HCT116 (cell line): ENCODE measurements around the gene CSTPP1. TPM values are rescaled to one million over a fixed set of nuclear protein-coding genes. Genes with fewer than 3 reads are reported as not detected.

ENCODE experiments used
- ATAC-seq: fragments of 200-7000 bp; cut with Tn5 transposase; 2 replicates; pipeline ENCODE4 v1.9.1; 2020; ENCODE audit warnings: mild to moderate bottlenecking, moderate library complexity
- BruUV-seq: library from RNA; stranded (reverse); fragments of 400-500 nt; replicated peaks from 2 replicates; lab custom pipeline; 2021; lab: Mats Ljungman, UMichigan
- CTCF ChIA-PET: fragments of 300-600 bp; sonication (Branson Sonifier 250); formaldehyde crosslinking; loops from one replicate; lab custom pipeline; 2021; ENCODE audit warnings: antibody characterized with exemption; lab: Charles Lee
- POLR2A ChIA-PET: fragments of 300-600, 350-600 bp; sonication (Branson Sonifier 250); formaldehyde crosslinking; loops from one replicate; lab custom pipeline; 2021; ENCODE audit warnings: antibody characterized with exemption; lab: Charles Lee
- RAD21 ChIA-PET, 2 experiments: fragments of 300-600 bp; sonication (Branson Sonifier 250); formaldehyde crosslinking; loops; one replicate each; lab custom pipeline; 2023; ENCODE audit warnings: low total read pairs in 2 of 2; ENCODE audit not compliant: uncharacterized antibody in 2 of 2, unreplicated experiment in 2 of 2, low non-redundant PET in 1 of 2; lab: Charles Lee
- DNase-seq: peaks from one replicate; pipeline ENCODE4 v3.0.0-alpha.2; 2010; ENCODE audit warnings: low read depth, low spot score
- H2AFZ ChIP-seq: fragments of 200-600 bp; shearing (Covaris generic), sonication (generic); 2 replicates; pipeline ENCODE4 v1.6.1; 2017; ENCODE audit warnings: low read depth, mixed run types, mixed read lengths, antibody characterized with exemption, low read length; ENCODE audit not compliant: poor library complexity, severe bottlenecking
- H3K27ac ChIP-seq: 2 replicates; pipeline ENCODE4 v1.5.1; 2012; ENCODE audit warnings: low read depth, low read length
- H3K27me3 ChIP-seq: fragments of 200-600 bp; sonication (generic); 2 replicates; pipeline ENCODE4 v1.6.1; 2016; ENCODE audit warnings: mixed run types, low read length, mixed read lengths; ENCODE audit not compliant: insufficient read depth
- H3K36me3 ChIP-seq, 2 experiments: fragments of 200-500 bp in 1 of 2; fragments of 200-600 bp in 1 of 2; sonication (Bioruptor generic) in 1 of 2; sonication (generic) in 1 of 2; 2 replicates each; pipeline versions ENCODE4 v1.5.1 to v1.6.1; 2014 to 2016; ENCODE audit warnings: low read length in 2 of 2, inconsistent platforms in 1 of 2, mixed read lengths in 1 of 2, mixed run types in 1 of 2; ENCODE audit not compliant: insufficient read depth in 2 of 2, control insufficient read depth in 1 of 2
- H3K4me1 ChIP-seq, 2 experiments: fragments of 200-600 bp in 1 of 2; sonication (generic) in 1 of 2; 2 replicates each; pipeline versions ENCODE4 v1.5.1 to v1.6.1; 2012 to 2017; ENCODE audit warnings: low read length in 2 of 2, inconsistent platforms in 1 of 2, mild to moderate bottlenecking in 1 of 2, mixed read lengths in 1 of 2, mixed run types in 1 of 2, moderate library complexity in 1 of 2; ENCODE audit not compliant: insufficient read depth in 2 of 2, control insufficient read depth in 1 of 2
- H3K4me2 ChIP-seq: fragments of 200-600 bp; sonication (generic); 2 replicates; pipeline ENCODE4 v1.6.1; 2017; ENCODE audit warnings: mixed run types, low read length, mixed read lengths
- H3K4me3 ChIP-seq, 2 experiments: fragments of 200-600 bp in 1 of 2; sonication (generic) in 1 of 2; replicated peaks in 1 of 2; 2 replicates each; pipeline ENCODE4 v1.5.1; 2011 to 2016; ENCODE audit warnings: low read length in 2 of 2, control low read depth in 1 of 2, low read depth in 1 of 2, mild to moderate bottlenecking in 1 of 2, mixed read lengths in 1 of 2, mixed run types in 1 of 2
- H3K79me2 ChIP-seq: fragments of 200-600 bp; sonication (generic); 2 replicates; pipeline ENCODE4 v1.6.1; 2017; ENCODE audit warnings: mild to moderate bottlenecking, mixed run types, low read length, moderate library complexity, mixed read lengths; ENCODE audit not compliant: insufficient read depth
- H3K9ac ChIP-seq: fragments of 200-600 bp; sonication (generic); 2 replicates; pipeline ENCODE4 v1.6.1; 2016; ENCODE audit warnings: low read length, mixed read lengths
- H3K9me2 ChIP-seq: fragments of 200-600 bp; sonication (generic), shearing (Covaris generic); 2 replicates; pipeline ENCODE4 v1.6.1; 2017; ENCODE audit warnings: mixed run types, mild to moderate bottlenecking, moderate library complexity; ENCODE audit not compliant: insufficient read depth
- H3K9me3 ChIP-seq, 2 experiments: fragments of 200-500 bp in 1 of 2; fragments of 200-600 bp in 1 of 2; sonication (Bioruptor generic) in 1 of 2; sonication (generic) in 1 of 2; 2 replicates each; pipeline ENCODE4 v1.6.1; 2014 to 2017; ENCODE audit warnings: low read length in 2 of 2, mixed read lengths in 2 of 2, inconsistent platforms in 1 of 2, low read depth in 1 of 2, mild to moderate bottlenecking in 1 of 2, mixed run types in 1 of 2, moderate library complexity in 1 of 2; ENCODE audit not compliant: control insufficient read depth in 1 of 2, insufficient read depth in 1 of 2
- H4K20me1 ChIP-seq: fragments of 200-600 bp; sonication (generic), shearing (Covaris generic); 2 replicates; pipeline ENCODE4 v1.6.1; 2017; ENCODE audit warnings: mixed run types, mild to moderate bottlenecking, moderate library complexity; ENCODE audit not compliant: insufficient read depth
- EGR1 ChIP-seq: IDR thresholded peaks from 2 replicates; pipeline ENCODE4 v1.6.1; 2012; ENCODE audit warnings: low read depth
- ELF1 ChIP-seq: IDR thresholded peaks from 2 replicates; pipeline ENCODE4 v1.6.1; 2012; ENCODE audit warnings: low read depth, borderline replicate concordance
- POLR2A ChIP-seq: IDR thresholded peaks from 2 replicates; pipeline ENCODE4 v1.7.0; 2011; ENCODE audit warnings: borderline replicate concordance; ENCODE audit not compliant: insufficient read depth, insufficient read length; ENCODE audit errors: extremely low read depth
- SIN3A ChIP-seq: IDR thresholded peaks from 2 replicates; pipeline ENCODE4 v1.6.1; 2012; ENCODE audit warnings: low read depth
- SP1 ChIP-seq: IDR thresholded peaks from 2 replicates; pipeline ENCODE4 v1.6.1; 2012; ENCODE audit warnings: low read depth
- SRF ChIP-seq: IDR thresholded peaks from 2 replicates; pipeline ENCODE4 v1.6.1; 2012; ENCODE audit warnings: low read depth
- TCF7L2 ChIP-seq: IDR thresholded peaks from 2 replicates; pipeline ENCODE4 v1.7.0; 2011; ENCODE audit warnings: borderline replicate concordance, inconsistent platforms; ENCODE audit not compliant: insufficient read depth, insufficient read length; ENCODE audit errors: extremely low read depth
- YY1 ChIP-seq: IDR thresholded peaks from 2 replicates; pipeline ENCODE4 v1.6.1; 2011; ENCODE audit warnings: low read length, low read depth, moderate library complexity, mild to moderate bottlenecking; ENCODE audit not compliant: insufficient replicate concordance; ENCODE audit errors: extremely low read depth
- ZNF274 ChIP-seq: fragments of 200-500 bp; sonication (Bioruptor generic); IDR thresholded peaks from 2 replicates; pipeline ENCODE4 v1.6.1; 2014; ENCODE audit warnings: mild to moderate bottlenecking, low read depth, low read length, inconsistent platforms
- intact Hi-C: fragments of 100-400 bp; cut with micrococcal nuclease; formaldehyde crosslinking; loops from 2 replicates; pipeline ENCODE4 v1.10.0; 2022
- total RNA-seq: library from RNA; stranded (reverse); gene quantifications from one replicate; pipeline ENCODE4 v1.2.1, GENCODE V29; 2021; ENCODE audit not compliant: unreplicated experiment
- TF ChIP-seq, protein P1 (sequence below): IDR thresholded peaks from 2 replicates; pipeline ENCODE4 v1.6.1; 2012; ENCODE audit warnings: low read depth
- TF ChIP-seq, protein P2 (sequence below): IDR thresholded peaks from 2 replicates; pipeline ENCODE4 v1.6.1; 2012
- TF ChIP-seq, protein P3 (sequence below): IDR thresholded peaks from 2 replicates; pipeline ENCODE4 v1.6.1; 2011; ENCODE audit warnings: mild to moderate bottlenecking, low read length, moderate library complexity; ENCODE audit not compliant: insufficient replicate concordance; ENCODE audit errors: extremely low read depth

The CSTPP1 gene
- total RNA-seq, 1 experiment from 2014 or later, result 24.7 TPM

DNA sequence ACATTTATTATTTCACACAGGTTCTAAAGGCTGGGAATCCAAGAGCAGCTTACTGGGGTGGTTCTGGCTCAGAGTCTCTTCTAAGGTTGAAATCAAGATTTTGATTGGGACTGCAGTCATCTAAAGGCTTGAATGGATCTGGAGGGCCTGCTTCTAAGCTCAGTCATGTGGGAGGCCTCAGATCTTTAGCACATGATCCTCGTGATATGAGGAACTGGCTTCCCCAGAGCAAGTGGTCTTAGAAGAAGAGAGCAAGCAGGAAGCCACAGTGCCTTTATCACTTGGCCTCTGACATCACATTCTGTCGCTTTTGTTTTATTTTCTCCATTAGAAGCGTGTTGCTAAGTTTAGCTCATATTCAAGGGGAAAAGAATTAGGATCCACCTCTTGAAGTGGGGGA lies 151.2 kb downstream of the CSTPP1 start:
- Histone ChIP-seq H4K20me1 (no peaks in the 10 kb centered on the region), H3K4me1 (no peaks in the 10 kb centered on the region), H3K9me3 (no peaks in the 10 kb centered on the region), H3K79me2 (no peaks in the 10 kb centered on the region), H3K27me3 (no peaks in the 10 kb centered on the region), H3K9ac (no peak overlapping the region), H3K4me2 (no peak overlapping the region), H3K36me3 (no peaks in the 10 kb centered on the region), H3K9me2 (no peaks in the 10 kb centered on the region), H3K4me3 (no peak overlapping the region), H2AFZ (no peak overlapping the region), H3K27ac (no peak overlapping the region)
- ChIA-PET POLR2A (no interaction called here), RAD21 (no interaction called here), CTCF (no interaction called here)
- no peak for ATAC-seq
- BruUV-seq, result no TSS peak
- no peak for DNase-seq
- intact Hi-C loops, result no loop called here
- TF ChIP-seq ZNF274, result no peak
- TF ChIP-seq, protein P1, sequence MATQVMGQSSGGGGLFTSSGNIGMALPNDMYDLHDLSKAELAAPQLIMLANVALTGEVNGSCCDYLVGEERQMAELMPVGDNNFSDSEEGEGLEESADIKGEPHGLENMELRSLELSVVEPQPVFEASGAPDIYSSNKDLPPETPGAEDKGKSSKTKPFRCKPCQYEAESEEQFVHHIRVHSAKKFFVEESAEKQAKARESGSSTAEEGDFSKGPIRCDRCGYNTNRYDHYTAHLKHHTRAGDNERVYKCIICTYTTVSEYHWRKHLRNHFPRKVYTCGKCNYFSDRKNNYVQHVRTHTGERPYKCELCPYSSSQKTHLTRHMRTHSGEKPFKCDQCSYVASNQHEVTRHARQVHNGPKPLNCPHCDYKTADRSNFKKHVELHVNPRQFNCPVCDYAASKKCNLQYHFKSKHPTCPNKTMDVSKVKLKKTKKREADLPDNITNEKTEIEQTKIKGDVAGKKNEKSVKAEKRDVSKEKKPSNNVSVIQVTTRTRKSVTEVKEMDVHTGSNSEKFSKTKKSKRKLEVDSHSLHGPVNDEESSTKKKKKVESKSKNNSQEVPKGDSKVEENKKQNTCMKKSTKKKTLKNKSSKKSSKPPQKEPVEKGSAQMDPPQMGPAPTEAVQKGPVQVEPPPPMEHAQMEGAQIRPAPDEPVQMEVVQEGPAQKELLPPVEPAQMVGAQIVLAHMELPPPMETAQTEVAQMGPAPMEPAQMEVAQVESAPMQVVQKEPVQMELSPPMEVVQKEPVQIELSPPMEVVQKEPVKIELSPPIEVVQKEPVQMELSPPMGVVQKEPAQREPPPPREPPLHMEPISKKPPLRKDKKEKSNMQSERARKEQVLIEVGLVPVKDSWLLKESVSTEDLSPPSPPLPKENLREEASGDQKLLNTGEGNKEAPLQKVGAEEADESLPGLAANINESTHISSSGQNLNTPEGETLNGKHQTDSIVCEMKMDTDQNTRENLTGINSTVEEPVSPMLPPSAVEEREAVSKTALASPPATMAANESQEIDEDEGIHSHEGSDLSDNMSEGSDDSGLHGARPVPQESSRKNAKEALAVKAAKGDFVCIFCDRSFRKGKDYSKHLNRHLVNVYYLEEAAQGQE, result no peak
- no peak for TF ChIP-seq TCF7L2
- TF ChIP-seq EGR1, result no peak
- no peak for TF ChIP-seq SRF
- TF ChIP-seq, protein P2, sequence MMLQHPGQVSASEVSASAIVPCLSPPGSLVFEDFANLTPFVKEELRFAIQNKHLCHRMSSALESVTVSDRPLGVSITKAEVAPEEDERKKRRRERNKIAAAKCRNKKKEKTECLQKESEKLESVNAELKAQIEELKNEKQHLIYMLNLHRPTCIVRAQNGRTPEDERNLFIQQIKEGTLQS, result no peak
- no peak for TF ChIP-seq ELF1
- TF ChIP-seq, protein P3, sequence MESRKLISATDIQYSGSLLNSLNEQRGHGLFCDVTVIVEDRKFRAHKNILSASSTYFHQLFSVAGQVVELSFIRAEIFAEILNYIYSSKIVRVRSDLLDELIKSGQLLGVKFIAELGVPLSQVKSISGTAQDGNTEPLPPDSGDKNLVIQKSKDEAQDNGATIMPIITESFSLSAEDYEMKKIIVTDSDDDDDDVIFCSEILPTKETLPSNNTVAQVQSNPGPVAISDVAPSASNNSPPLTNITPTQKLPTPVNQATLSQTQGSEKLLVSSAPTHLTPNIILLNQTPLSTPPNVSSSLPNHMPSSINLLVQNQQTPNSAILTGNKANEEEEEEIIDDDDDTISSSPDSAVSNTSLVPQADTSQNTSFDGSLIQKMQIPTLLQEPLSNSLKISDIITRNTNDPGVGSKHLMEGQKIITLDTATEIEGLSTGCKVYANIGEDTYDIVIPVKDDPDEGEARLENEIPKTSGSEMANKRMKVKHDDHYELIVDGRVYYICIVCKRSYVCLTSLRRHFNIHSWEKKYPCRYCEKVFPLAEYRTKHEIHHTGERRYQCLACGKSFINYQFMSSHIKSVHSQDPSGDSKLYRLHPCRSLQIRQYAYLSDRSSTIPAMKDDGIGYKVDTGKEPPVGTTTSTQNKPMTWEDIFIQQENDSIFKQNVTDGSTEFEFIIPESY, result no peak
- TF ChIP-seq POLR2A, result no peak
- no peak for TF ChIP-seq SIN3A
- no peak for TF ChIP-seq YY1
- TF ChIP-seq SP1, result no peak
